ENCODE measurements around the gene TLE6. TPM values are rescaled to one million over a fixed set of nuclear protein-coding genes. Genes with fewer than 3 reads are reported as not detected.
"Not testable (repeated sequence)": the region's sequence is repeated elsewhere in the genome, so short reads cannot be mapped to it uniquely, and the experiment has no call there.

The TLE6 gene
- total RNA-seq, 1 donor from 2014 or later, result 3.4 TPM

- no peak for DNase-seq (ENCODE audit: low read depth, low spot score)
Observed at GRCh38 chr19:3028305-3029064, 51.1 kb downstream of the TLE6 start.

DNA sequence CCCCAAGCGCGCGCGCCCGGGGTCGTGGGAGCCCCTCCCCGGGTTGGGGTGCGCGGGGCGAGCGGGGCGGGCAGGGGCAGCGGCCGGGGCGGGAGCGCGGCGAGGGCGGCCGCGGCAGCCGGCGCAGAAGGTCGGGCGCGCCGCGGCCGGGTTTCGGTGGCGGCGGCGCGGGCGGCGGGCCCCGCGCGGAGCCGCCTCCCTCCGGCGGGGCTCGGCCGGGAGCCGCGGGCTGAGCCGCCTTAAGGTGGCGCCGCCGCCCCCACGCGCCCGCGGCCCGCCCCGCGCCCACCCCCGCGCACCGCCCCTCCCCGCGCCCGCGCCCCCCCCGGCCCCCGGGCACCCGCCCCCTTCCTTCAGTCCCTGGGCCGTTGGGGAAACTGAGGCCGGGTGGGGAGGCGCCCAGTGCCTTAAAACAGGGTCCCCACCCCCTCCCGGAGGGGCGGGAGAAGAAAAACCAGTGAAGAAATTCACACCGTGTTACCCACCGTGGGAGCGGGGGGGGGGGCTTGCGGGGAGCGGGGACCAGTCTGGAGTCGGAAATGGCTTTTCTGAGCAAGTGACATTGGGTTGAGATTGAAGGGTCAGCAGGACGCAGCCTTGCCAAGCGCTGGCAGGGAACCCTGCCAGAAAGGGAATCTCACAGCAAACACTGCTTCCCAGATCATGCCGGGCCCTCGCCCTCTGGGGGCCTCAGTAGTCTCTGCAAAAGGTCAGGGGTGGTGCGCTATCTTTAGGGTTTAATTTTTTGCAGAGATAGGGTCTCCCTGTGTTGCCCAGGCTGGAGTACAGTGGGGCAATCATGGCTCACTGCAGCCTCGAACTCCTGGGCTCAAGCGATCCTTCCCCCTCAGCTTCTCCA lies 51.9 kb downstream of the TLE6 start, which contains the start of gene TLE2:
TSS of gene TLE2 (minus strand) at position 216 of the 859 bp plus-strand sequence. CDS start 376 bp downstream, outside the sequence.
- no peak for DNase-seq (ENCODE audit: low read depth, low spot score)

DNA sequence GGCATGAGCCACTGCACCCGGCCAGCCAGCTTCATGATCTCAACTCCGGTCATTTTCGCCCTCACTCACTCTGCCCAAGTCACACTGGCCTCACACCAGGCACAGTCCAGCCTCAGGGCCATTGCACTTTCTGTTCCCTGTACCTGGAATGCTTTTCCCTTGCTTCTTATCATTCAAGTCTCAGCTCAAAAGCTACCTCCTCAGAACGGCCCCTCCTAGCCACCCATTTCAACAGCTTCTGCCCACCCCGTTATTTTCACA lies 54.2 kb downstream of the TLE6 start:
- no peak for DNase-seq (ENCODE audit: low read depth, low spot score)

GRCh38 chr19:3033595-3034405 lies 56.4 kb downstream of the TLE6 start:
- no peak for DNase-seq (ENCODE audit: low read depth, low spot score)

DNA sequence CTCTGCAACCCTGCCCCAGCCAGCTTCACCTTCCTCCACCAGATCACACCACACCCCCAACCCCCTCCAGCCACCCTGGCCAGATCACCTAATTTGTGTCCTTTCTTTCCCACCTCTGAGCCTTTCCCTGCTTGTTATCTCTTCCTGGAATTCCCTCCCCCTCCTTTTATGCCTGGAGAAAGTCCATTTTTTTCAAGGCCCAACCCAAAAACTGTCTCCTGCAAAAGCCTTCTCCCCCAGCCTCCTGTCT lies 57.0 kb downstream of the TLE6 start:
- no peak for DNase-seq (ENCODE audit: low read depth, low spot score)

DNA sequence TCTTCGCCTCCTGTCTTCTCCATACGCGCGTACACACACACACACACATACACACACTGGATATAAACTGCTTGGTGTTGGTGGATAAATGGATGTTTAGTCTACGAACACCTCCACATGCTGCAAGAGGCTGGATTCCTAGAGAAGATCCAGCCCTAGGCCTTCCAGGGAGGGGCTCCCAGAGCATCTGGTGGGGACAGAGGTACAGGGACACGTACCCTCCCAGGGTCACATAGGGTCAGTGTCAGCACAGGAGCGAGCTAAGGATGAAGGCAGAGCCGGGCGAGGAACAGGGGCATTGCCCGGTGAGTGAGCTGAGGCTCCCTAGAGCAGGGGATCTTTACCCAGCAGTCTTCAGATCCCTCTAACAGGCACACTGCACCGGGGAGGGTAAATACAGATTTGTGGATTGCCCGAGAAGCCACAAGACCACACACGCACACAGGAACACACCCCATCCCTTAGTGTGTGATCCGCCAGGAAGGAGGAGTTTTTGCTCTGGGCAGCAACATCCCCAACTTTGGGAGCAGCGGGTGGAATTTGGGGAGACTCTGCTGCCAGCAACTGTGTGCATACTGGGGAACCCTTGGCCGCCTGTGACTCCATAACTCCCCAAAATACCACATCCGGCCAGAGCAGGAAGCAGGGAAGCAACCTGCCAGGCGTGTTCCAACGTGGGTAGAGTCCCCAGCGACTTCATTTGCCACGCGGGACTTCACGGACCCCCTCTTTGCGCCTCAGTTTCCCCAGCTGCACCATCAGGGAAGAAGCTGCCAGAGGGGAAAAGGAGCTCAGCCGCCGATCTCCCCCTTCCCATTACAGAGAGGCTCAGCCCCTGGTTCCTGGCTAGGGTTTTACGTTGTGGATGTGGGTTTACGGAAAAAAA lies 57.5 kb downstream of the TLE6 start:
- no peak for DNase-seq (ENCODE audit: low read depth, low spot score)

DNA sequence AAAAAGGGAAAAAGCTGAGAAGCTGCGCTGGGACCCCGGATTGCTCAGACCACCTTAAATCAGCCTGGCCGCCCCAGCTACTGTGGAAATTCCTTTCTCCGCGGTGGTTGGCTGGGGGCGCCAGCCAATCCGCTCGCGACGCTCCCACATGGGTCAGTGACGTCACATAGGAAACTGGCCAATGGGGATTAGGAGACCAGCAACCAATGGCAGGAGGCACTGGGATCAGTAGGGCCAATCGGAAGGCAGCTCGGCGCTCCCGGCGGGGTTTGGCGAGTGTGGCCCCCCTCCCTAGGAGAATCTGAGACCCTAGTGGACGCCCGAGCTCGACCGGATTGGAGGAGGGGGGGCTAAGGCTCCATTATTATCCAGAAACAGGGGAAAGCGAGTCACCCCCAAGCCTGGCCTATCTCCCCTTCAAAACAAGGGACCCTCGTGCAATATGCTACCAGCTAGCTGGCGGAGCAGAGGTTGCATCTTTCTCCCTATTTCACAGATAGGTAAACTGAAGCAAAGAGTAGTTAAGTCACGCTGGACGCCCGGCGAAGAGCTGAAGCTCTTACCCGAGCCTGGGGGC lies 58.3 kb downstream of the TLE6 start:
- DNase-seq (ENCODE audit: low read depth, low spot score), result peak; percentile 99

DNA sequence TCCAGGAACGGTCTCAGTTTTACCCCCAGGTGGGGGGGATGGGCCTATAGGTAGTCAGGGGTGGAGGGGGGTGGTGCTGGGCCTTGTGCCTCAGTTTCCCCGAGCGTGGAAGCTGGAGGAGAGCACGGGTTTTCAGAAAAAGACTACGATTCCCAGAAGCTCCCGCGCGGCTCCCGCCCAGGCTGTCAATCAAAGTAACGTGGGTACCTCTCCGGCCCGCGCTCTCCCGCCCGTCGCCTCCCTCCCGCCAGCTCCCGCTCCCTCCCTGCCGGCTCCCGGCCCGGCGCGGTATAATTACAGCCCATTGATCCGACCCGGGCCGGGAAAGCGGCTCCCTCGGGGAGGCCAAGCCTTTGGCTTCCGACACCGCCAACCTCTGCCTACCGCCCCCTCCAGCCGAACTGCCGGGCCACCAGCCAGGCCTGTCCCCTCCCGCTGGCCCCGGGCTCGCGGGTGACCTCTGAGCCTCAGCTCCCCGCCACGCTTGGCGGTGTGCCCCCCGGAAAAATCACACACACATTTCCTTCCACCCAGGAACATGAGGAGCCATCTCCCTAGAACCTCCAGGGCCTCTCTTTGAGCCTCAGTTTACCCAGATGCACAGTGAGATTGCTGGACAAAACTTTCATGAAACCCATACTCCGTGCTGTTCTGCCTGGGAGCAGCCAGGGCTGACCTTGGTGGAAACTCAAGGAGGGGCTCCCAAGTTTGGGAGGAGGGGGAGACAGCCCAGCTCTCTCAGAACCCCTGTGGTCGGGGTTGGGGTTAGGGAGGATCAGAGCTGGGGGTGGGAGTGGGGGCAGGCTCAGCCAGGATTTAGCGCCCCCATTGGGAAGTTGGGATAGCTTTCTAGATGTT lies 59.0 kb downstream of the TLE6 start:
- DNase-seq (ENCODE audit: low read depth, low spot score), result peak; percentile 72

DNA sequence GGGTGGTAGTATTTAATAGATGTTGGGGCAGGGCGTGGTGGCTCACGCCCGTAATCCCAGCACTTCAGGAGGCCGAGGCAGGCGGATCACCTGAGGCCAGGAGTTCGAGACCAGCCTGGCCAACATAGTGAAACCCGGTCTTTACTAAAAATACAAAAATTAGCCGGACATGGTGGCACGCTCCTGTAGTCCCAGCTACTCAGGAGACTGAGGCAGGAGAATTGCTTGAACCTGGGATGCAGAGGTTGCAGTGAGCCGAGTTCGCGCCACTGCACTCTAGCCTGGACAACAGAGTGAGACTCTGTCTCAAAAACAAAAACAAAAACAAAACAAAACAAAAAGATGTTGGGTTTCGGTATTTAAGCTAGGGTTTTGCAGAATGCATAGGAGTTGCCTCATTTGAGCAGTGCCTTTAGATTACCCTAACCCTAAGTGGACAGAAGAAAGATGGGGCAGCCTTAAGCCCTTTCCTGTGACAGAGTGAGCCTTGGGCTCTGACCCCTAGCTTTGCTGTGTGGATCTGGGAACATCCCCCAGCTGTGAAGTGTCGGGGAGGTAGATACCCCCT lies 59.7 kb downstream of the TLE6 start:
- DNase-seq (ENCODE audit: low read depth, low spot score), result not testable (repeated sequence)

DNA sequence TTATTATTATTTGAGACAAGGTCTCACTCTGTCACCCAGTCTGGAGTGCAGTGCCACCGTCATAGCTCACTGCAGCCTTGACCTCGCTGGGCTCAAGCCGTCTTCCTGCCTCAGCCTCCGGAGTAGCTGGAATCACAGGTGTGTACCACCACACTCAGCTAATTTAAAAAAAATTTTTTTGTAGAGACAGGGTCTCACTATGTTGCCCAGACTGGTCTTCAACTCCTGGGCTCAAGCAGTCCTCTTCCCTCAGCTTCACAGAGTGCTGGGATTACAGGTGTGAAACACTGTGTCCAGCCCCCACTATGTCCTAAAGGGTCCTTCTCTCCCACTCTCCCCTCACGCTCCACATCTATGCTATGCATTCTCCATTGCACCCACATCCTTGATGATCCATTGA lies 60.9 kb downstream of the TLE6 start:
- no peak for DNase-seq (ENCODE audit: low read depth, low spot score)

- no peak for DNase-seq (ENCODE audit: low read depth, low spot score)
Observed at GRCh38 chr19:3039125-3039524, 61.8 kb downstream of the TLE6 start.

GRCh38 chr19:3039641-3040077 lies 62.3 kb downstream of the TLE6 start:
- no peak for DNase-seq (ENCODE audit: low read depth, low spot score)

DNA sequence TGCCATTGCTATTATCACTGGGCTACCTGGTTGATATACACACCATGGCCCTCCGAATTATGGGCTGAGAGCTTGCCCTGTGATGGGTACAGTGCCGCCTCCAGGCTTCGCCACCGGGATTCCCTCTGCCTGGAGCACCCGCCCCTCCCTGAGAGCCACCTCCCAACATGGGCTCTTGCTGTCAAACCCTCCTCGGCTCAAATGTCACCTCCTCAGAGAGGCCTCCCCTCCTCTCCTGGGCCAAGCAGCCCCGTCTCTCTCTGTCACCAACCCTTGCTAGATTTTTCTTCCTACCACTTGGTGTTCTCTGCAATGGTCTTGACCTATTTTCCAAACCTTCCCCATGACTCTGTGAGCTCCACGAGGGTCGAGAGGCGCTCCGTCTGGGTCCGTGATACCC lies 64.0 kb downstream of the TLE6 start:
- no peak for DNase-seq (ENCODE audit: low read depth, low spot score)

GRCh38 chr19:3041761-3042620 lies 64.6 kb downstream of the TLE6 start:
- DNase-seq (ENCODE audit: low read depth, low spot score), result no peak

- DNase-seq (ENCODE audit: low read depth, low spot score), result no peak
Observed at GRCh38 chr19:3042621-3043267, 65.4 kb downstream of the TLE6 start.
